T-helper 9 cell (primary cell): ENCODE data around the gene OR51B4.

Source experiments
- DNase-seq: peaks from one replicate; pipeline ENCODE4 v3.0.0-alpha.2; 2020

OR51B4 gene

GRCh38 chr11:5293028-5293427, 8.7 kb downstream of the OR51B4 start:
- DNase-seq = no peak

- no peak for DNase-seq
Observed at GRCh38 chr11:5291207-5291838, 10.4 kb downstream of the OR51B4 start.

GRCh38 chr11:5290106-5290505, 11.6 kb downstream of the OR51B4 start:
- DNase-seq = no peak

GRCh38 chr11:5289696-5290095, 12.1 kb downstream of the OR51B4 start:
- no peak for DNase-seq

- no peak for DNase-seq
Observed at GRCh38 chr11:5288906-5289550, 12.7 kb downstream of the OR51B4 start.

GRCh38 chr11:5288108-5288905, 13.4 kb downstream of the OR51B4 start:
- DNase-seq = no peak

GRCh38 chr11:5286901-5287300, 14.8 kb downstream of the OR51B4 start:
- DNase-seq = no peak

- DNase-seq = no peak
Observed at GRCh38 chr11:5286351-5286750, 15.4 kb downstream of the OR51B4 start.

- DNase-seq = no peak
Observed at GRCh38 chr11:5285703-5286340, 15.9 kb downstream of the OR51B4 start.

- DNase-seq = no peak
Observed at GRCh38 chr11:5284637-5285036, 17.1 kb downstream of the OR51B4 start.

- DNase-seq = no peak
Observed at GRCh38 chr11:5283882-5284281, 17.9 kb downstream of the OR51B4 start.

GRCh38 chr11:5283086-5283485, 18.7 kb downstream of the OR51B4 start:
- DNase-seq = no peak

GRCh38 chr11:5282628-5283027, 19.1 kb downstream of the OR51B4 start:
- no peak for DNase-seq

- no peak for DNase-seq
Observed at GRCh38 chr11:5281596-5281995, 20.1 kb downstream of the OR51B4 start.

- no peak for DNase-seq
Observed at GRCh38 chr11:5280582-5281102, 21.1 kb downstream of the OR51B4 start.

- DNase-seq = no peak
Observed at GRCh38 chr11:5279471-5280090, 22.2 kb downstream of the OR51B4 start.

GRCh38 chr11:5277807-5278382, 23.9 kb downstream of the OR51B4 start:
- no peak for DNase-seq

GRCh38 chr11:5276697-5277096, 25.0 kb downstream of the OR51B4 start:
- DNase-seq = no peak

GRCh38 chr11:5275369-5276110, 26.2 kb downstream of the OR51B4 start:
- DNase-seq = no peak

- no peak for DNase-seq
Observed at GRCh38 chr11:5274395-5274794, 27.4 kb downstream of the OR51B4 start.

- DNase-seq = no peak
Observed at GRCh38 chr11:5272395-5273017, 29.2 kb downstream of the OR51B4 start.
